GM12872 (cell line): ENCODE results near the gene PTPRN2.

ENCODE experiments used
- CTCF ChIP-seq: IDR thresholded peaks from 3 replicates; pipeline ENCODE4 v1.5.1; 2011; ENCODE audit warnings: low read depth, mild to moderate bottlenecking, low read length, moderate library complexity; ENCODE audit not compliant: insufficient read depth

The PTPRN2 gene

GRCh38 chr7:158019726-158020705 lies 567.6 kb downstream of the PTPRN2 start:
- TF ChIP-seq CTCF: no peak

GRCh38 chr7:158018971-158019645 lies 568.5 kb downstream of the PTPRN2 start:
- no peak for TF ChIP-seq CTCF

GRCh38 chr7:158018098-158018762 lies 569.4 kb downstream of the PTPRN2 start:
- no peak for TF ChIP-seq CTCF

GRCh38 chr7:158017111-158018097 lies 570.2 kb downstream of the PTPRN2 start:
- TF ChIP-seq CTCF: no peak

GRCh38 chr7:158016180-158017097 lies 571.2 kb downstream of the PTPRN2 start:
- no peak for TF ChIP-seq CTCF
